Tibial nerve (tissue), 4 donors: Measurements from ENCODE around the gene PIP4K2C. TPM values are rescaled to one million over a fixed set of nuclear protein-coding genes. Genes with fewer than 3 reads are reported as not detected.
"Not testable (repeated sequence)": the region's sequence is repeated elsewhere in the genome, so short reads cannot be mapped to it uniquely, and the experiment has no call there.

Experiments used
- DNase-seq, 2 donors: peaks; one replicate each; pipeline ENCODE4 v3.0.0-alpha.2; 2019; ENCODE audit warnings: low spot score in 2 of 2
- H3K27ac ChIP-seq, 4 donors: fragments of 200-600 bp; sonication (generic) in 3 of 4; one replicate each; pipeline ENCODE4 v1.5.1; 2017 to 2019; ENCODE audit warnings: mild to moderate bottlenecking in 1 of 4
- H3K27me3 ChIP-seq, 2 donors: fragments of 200-600 bp; sonication (generic) in 1 of 2; one replicate each; pipeline versions ENCODE4 v1.5.1 to v1.6.0; 2017 to 2019
- H3K36me3 ChIP-seq, 3 donors: fragments of 200-600 bp; sonication (generic); one replicate each; pipeline ENCODE4 v1.5.1; 2018 to 2019
- H3K4me1 ChIP-seq, 4 donors: fragments of 200-600 bp; sonication (generic) in 3 of 4; one replicate each; pipeline ENCODE4 v1.5.1; 2017 to 2019
- H3K4me3 ChIP-seq, 4 donors: fragments of 200-600 bp; sonication (generic) in 3 of 4; one replicate each; pipeline ENCODE4 v1.5.1; 2017 to 2019; ENCODE audit warnings: mild to moderate bottlenecking in 1 of 4, moderate library complexity in 1 of 4
- H3K9me3 ChIP-seq, 4 donors: fragments of 200-600 bp; sonication (generic) in 3 of 4; one replicate each; pipeline ENCODE4 v1.5.1; 2017 to 2019
- EP300 ChIP-seq, 2 donors: sonication (generic); formaldehyde crosslinking; IDR thresholded peaks; one replicate each; pipeline ENCODE4 v1.6.1; 2017; ENCODE audit warnings: antibody characterized with exemption in 2 of 2, mild to moderate bottlenecking in 1 of 2
- POLR2A ChIP-seq, 2 donors: fragments of 450-650 bp; IDR thresholded peaks; one replicate each; pipeline ENCODE4 v1.6.1; 2017; ENCODE audit warnings: antibody characterized with exemption in 2 of 2, mild to moderate bottlenecking in 2 of 2, moderate library complexity in 2 of 2
- WGBS, 2 donors: methylation state at CpG; one replicate each; pipeline ENCODE4 v1.1.5; 2018; 5-methylcytosine and 5-hydroxymethylcytosine counted together
- total RNA-seq, 4 donors: library from RNA; depleted of rRNA; stranded (reverse); fragments of >200 nt; gene quantifications; one replicate each; pipeline ENCODE4 v1.1.0, GENCODE V29; 2016
- TF ChIP-seq, protein P1 (sequence below), 5 experiments: fragments of 200-600 bp in 3 of 5; fragments of 450-650 bp in 2 of 5; sonication (generic) in 3 of 5; IDR thresholded peaks; one replicate each; pipeline ENCODE4 v1.5.1; 2016 to 2019; ENCODE audit warnings: antibody characterized with exemption in 5 of 5, mild to moderate bottlenecking in 3 of 5, moderate library complexity in 2 of 5

The PIP4K2C gene
- total RNA-seq, 4 donors from 2014 or later, result 29.5 to 67.7 (median 35.9) TPM

DNA sequence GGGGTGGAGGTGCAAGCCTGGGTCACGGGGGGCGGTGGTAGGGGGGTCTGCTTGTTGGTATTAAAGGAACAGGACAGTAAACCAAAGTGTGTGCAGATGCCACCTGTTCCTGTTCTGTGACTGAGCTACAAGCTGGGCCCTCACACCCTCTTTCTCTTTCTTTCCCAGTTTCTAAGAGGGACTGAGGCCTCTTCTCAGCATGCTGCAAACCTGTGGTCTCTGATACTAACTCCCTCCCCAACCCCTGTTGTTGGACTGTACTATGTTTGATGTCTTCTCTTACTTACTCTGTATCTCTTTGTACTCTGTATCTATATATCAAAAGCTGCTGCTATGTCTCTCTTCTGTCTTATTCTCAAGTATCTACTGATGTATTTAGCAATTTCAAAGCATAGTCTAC is 6.9 kb upstream of the PIP4K2C start:
- Histone ChIP-seq H3K4me1 (no peaks in the 10 kb centered on the region), H3K27ac (no peak overlapping the region), H3K27me3 (no peaks in the 10 kb centered on the region), H3K4me3 (no peak overlapping the region), H3K36me3 (no peaks in the 10 kb centered on the region), H3K9me3 (no peaks in the 10 kb centered on the region)
- 91 to 96% methylated on average over 2 of the region's 2 CpGs for WGBS, 2 donors
- no peak for DNase-seq
- no peak for TF ChIP-seq POLR2A (IDR thresholded peaks at IDR 0.05)
- TF ChIP-seq EP300 (IDR thresholded peaks at IDR 0.05), result no peak
- TF ChIP-seq, protein P1, sequence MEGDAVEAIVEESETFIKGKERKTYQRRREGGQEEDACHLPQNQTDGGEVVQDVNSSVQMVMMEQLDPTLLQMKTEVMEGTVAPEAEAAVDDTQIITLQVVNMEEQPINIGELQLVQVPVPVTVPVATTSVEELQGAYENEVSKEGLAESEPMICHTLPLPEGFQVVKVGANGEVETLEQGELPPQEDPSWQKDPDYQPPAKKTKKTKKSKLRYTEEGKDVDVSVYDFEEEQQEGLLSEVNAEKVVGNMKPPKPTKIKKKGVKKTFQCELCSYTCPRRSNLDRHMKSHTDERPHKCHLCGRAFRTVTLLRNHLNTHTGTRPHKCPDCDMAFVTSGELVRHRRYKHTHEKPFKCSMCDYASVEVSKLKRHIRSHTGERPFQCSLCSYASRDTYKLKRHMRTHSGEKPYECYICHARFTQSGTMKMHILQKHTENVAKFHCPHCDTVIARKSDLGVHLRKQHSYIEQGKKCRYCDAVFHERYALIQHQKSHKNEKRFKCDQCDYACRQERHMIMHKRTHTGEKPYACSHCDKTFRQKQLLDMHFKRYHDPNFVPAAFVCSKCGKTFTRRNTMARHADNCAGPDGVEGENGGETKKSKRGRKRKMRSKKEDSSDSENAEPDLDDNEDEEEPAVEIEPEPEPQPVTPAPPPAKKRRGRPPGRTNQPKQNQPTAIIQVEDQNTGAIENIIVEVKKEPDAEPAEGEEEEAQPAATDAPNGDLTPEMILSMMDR (IDR thresholded peaks at IDR 0.05), result no peak

DNA sequence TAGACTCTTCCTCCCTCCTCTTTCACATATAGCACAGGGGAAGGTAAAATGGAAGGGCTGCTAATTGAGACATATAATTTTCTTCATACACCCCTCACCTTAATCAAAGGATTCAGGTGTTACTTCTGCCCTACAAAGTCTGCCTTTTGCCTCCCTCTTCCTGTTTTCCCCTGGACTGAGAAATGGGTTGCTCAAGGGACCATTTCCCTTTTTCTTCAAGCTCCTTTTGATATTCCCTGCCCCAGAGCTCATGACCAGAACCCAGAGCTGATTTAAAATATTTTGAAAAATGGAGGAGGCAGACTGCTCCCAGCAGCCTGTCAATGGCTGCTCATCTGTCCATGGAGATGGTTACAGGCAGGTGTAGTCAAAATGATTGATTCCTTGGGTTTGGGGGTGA is 6.3 kb upstream of the PIP4K2C start:
- no peaks in the 10 kb centered on the region for H3K9me3 ChIP-seq
- H3K27ac ChIP-seq, result no peak overlapping the region
- H3K4me1 ChIP-seq, result no peaks in the 10 kb centered on the region
- no peak for TF ChIP-seq POLR2A (IDR thresholded peaks at IDR 0.05)
- TF ChIP-seq, protein P1 (IDR thresholded peaks at IDR 0.05), result no peak
- no peak for TF ChIP-seq EP300 (IDR thresholded peaks at IDR 0.05)
- H3K4me3 ChIP-seq, result no peak overlapping the region
- no peaks in the 10 kb centered on the region for H3K27me3 ChIP-seq
- no peak for DNase-seq
- no peaks in the 10 kb centered on the region for H3K36me3 ChIP-seq

DNA sequence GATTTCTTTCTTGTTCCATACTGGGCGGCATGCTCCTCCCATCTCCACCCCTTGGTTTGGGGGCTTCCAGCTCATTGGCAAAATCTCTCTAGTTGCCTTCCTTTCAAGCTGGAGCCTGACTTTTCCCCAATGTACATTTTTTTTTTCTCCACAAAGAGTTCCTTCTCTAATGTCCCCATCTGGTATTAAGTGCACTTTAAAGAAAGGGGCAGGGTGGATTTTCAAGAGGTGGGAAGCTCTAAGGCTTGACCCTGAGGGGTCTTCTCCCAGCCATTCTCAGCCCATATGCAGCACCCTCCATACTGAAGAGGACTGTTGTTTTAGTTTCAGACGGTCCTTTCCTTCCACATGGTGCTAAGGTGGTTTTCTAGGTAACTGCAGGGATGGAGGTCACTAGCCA is 5.8 kb upstream of the PIP4K2C start:
- WGBS, 2 donors, result 72 to 78% methylated on average over 2 of the region's 2 CpGs
- H3K27me3 ChIP-seq, result no peaks in the 10 kb centered on the region
- H3K9me3 ChIP-seq, result no peaks in the 10 kb centered on the region
- no peak for DNase-seq
- no peaks in the 10 kb centered on the region for H3K36me3 ChIP-seq
- H3K4me1 ChIP-seq, result no peaks in the 10 kb centered on the region
- TF ChIP-seq POLR2A (IDR thresholded peaks at IDR 0.05) (no peak), EP300 (IDR thresholded peaks at IDR 0.05) (no peak)
- TF ChIP-seq, protein P1 (IDR thresholded peaks at IDR 0.05), result no peak
- H3K4me3 ChIP-seq, result no peak overlapping the region
- no peak overlapping the region for H3K27ac ChIP-seq

DNA sequence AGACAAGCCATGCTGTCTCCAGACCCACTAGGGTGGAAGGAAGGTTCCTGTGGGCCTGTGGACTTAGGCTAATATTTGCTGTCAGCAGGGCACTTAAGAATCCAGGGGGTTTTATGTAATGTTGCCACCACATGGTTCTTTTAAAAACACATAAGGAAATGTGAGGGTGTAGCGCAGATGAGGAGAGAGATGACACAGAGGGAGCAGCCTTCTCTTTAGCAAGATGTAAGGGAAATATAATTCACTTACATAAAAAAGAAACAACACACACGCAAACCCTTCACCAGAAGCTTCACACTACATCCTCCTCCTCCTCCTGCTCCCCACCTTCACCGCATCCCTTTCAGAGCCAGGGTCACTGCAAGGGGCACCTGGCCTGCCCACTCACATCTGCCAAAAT is 4.9 kb upstream of the PIP4K2C start:
- Histone ChIP-seq H3K9me3 (no peaks in the 10 kb centered on the region), H3K27ac (no peak overlapping the region), H3K4me3 (no peak overlapping the region), H3K4me1 (peaks cover 0 to 7% (median 6%) of the 10 kb centered on the region in 4 donors), H3K27me3 (no peaks in the 10 kb centered on the region), H3K36me3 (no peaks in the 10 kb centered on the region)
- DNase-seq, result no peak
- WGBS, 2 donors, result 91 to 94% methylated on average over 3 of the region's 3 CpGs
- TF ChIP-seq POLR2A (IDR thresholded peaks at IDR 0.05), result no peak
- TF ChIP-seq EP300 (IDR thresholded peaks at IDR 0.05), result no peak
- TF ChIP-seq, protein P1 (IDR thresholded peaks at IDR 0.05), result no peak

- peaks cover 0 to 11% (median 7%) of the 10 kb centered on the region in 4 donors for H3K4me1 ChIP-seq
- H3K9me3 ChIP-seq, result no peaks in the 10 kb centered on the region
- WGBS, 2 donors, result 83% methylated on average over 3 of the region's 3 CpGs
- H3K27ac ChIP-seq, result no peak overlapping the region
- H3K4me3 ChIP-seq, result no peak overlapping the region
- H3K27me3 ChIP-seq, result no peaks in the 10 kb centered on the region
- TF ChIP-seq EP300 (IDR thresholded peaks at IDR 0.05) (no peak), POLR2A (IDR thresholded peaks at IDR 0.05) (no peak)
- TF ChIP-seq, protein P1 (IDR thresholded peaks at IDR 0.05), result no peak
- DNase-seq, result no peak
- H3K36me3 ChIP-seq, result no peaks in the 10 kb centered on the region
These were observed 4.1 kb upstream of the PIP4K2C start for GRCh38 chr12:57586832-57587429.

DNA sequence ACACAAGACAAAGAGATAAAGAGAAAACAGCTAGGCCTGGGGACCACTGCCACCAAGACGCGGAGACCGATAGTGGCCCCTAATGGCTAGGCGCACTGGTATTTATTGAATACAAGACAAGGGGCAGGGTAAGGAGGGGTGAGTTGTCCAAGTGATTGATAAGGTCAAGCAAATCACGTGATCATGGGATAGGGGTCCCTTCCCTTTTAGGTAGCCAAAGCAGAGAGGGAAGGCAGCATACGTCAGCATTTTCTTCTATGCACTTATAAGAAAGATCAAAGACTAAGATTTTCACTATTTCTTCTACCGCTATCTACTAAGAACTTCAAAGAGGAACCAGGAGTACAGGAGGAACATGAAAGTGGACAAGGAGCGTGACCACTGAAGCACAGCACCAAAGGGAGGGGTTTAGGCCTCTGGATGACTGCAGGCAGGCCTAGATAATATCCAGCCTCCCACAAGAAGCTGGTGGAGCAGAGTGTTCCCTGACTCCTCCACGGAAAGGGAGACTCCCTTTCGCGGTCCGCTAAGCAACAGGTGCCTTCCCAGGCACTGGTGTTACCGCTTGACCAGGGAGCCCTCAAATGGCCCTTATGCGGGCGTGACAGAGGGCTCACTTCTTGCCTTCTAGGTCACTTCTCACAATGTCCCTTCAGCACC is 1.9 kb upstream of the PIP4K2C start:
- not testable (repeated sequence) for H3K27me3 ChIP-seq, DNase-seq, H3K9me3 ChIP-seq, H3K27ac ChIP-seq, H3K36me3 ChIP-seq, H3K4me3 ChIP-seq
- peaks cover 0 to 25% (median 9%) of the 10 kb centered on the region in 4 donors for H3K4me1 ChIP-seq
- WGBS, 2 donors, result 89 to 90% methylated on average over 15 of the region's 15 CpGs
